ENCODE data around the gene CSMD2.
"Not testable (repeated sequence)": the region's sequence is repeated elsewhere in the genome, so short reads cannot be mapped to it uniquely, and the experiment has no call there.

The CSMD2 gene

DNA sequence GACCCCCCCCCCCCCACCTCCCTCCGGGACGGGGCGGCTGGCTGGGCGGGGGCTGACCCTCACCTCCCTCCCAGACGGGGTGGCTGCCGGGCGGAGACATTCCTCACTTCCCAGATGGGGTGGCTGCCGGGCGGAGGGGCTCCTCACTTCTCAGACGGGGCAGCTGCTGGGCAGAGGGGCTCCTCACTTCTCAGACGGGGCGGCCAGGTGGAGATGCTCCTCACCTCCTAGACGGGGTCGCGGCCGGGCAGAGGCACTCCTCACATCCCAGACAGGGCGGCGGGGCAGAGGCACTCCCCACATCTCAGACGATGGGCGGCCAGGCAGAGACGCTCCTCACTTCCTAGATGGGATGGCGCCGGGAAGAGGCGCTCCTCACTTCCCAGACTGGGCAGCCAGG is 655.8 kb downstream of the CSMD2 start:
- not testable (repeated sequence) for DNase-seq

DNA sequence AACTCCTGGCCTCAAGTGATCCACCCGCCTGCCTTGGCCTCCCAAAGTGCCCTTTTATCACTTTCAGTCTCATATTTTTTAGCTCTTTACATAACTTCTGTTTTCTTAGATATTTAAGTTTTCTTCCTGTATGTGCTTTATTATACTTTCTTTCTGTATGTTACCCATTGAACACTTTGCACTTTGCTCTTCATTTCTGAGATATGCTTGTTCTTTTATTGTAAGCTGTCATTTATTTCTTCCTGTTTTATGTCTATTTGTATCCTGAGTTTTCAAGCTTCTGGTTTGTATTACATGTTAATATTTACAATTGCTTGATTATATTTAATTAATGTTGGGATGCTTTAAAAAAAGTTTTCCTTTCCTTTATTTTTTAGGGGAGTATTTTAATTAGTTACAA is 656.9 kb downstream of the CSMD2 start:
- no peak for DNase-seq

DNA sequence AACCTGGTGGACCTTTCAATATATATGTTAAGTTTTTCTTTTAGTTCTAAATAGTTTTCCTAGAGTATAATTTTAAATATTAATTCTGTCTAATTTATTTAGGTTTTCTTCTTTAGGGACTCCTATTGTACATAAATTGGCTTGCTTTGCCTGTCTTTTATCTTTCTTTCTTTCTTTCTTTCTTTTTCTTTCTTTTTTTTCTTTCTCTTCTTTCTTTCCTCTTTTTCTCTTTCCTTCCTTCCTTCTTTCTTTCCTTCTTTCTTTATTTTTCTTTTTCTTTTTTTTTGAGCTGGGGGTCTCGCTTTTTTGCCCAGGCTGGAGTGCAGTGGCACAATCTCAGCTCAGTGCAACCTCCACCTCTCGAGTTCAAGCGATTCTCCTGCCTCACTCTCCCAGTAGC is 657.4 kb downstream of the CSMD2 start:
- DNase-seq: no peak

DNA sequence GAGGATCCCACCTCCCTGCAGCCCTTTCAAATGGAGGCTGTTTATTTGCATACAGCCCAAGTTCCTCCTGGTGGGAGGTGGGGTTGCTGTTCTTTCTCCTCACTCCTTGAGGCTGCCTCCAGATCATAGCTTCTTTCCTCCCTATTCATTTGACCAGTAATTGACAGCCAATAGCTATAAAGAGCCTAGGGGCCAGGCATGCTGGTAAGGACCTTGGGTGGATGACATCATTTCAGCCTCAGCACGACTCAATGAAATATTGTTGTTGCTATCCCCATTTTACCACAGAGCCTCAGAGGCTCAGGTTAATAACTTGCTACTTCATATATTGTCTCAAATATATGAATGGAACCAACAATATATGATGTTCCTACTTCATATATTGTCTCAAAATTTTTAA is 661.5 kb downstream of the CSMD2 start:
- DNase-seq: no peak

DNA sequence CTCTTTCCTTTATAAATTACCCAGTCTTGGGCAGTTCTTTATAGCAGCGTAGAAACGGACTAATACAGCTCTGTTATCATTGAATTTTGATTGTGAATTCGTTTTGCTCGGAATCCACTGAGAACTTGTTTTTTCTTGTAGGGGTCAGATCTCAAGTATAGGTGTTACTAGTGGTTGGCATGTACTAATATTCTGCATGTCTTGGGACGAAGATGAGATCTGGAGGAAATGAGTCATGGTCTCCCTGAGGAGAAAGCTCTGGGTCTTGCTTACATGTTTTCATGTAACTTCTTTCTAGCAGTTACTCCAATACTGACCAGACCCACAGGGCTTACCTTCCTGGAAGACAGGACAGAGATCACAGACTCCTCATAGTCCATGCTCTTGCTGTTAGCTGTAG is 662.3 kb downstream of the CSMD2 start:
- no peak for DNase-seq

DNA sequence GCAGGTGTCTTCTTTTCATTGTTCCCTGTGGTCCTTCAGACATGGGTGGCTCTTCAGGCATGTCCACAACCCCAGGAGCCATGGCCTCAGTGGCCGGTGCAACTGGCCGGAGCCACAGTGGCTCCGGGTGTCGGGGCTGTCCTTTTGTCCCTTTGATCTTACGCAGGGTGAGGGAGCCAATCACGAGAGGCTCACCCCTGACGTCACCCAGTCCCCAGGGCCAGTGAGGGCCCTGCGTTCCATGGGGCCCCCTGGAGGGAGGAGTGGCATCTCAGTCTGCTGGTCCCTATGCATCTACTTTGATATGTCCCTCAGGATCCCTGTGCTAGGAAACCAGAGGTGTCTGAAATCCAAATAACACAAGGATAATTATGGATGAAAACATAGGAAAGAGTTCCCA is 663.3 kb downstream of the CSMD2 start:
- DNase-seq: no peak

DNA sequence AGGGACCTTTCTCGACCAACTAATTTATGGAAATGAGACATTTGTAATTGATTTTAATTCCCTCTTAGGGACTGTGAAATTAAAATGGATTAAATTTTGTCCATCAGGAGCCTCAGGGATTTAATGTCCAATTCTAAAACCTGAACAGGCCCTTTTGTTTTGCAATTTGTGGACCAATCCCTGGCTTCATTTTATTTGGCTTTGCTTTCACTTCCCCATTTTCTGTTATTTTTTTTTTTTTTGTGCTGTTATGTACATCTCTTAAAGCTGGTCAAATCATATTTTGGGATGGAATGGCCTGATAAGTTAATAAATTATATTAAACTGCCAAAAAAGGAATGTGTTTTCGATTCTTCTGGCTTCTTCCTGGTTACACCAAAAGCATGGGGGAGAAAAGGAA is 663.7 kb downstream of the CSMD2 start:
- DNase-seq: no peak

DNA sequence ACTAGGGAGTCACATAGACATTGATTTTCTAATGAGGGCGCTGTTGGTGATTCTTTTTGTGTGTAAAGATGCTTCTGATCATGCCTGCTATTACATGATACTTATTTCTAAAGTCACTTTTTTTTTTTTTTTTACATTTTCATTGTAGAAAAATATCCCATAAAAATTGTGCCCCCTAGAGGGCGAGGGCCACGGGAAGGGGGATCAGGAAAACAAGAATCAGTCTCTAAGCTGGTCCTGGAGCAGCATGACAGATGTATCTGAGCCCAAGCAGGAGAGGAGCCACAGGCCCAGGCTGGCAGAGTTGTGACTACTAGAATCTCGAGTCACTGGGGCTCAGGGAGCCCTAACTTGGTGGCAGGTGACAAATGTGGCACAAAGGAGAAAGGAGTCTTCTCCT is 664.5 kb downstream of the CSMD2 start:
- no peak for DNase-seq

DNA sequence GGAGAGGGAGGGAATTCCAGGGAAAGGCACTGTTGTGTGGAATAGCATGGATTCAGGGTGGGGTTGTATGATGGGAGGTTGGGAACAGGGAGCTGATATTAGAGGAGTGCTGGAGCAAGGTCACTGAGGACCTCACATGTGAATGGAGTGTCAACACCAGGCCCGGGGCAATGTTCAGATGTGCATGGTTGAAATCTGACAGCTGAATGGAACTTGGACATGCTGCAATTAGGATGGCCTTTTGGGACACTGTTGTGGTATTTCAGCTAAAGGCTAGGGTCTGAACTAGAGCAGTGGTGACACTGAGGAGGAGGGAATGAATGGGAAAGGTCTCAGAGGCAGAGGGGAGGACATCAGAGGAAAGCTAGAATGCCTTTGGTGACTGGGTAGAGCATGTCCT is 667.6 kb downstream of the CSMD2 start:
- DNase-seq: no peak

DNA sequence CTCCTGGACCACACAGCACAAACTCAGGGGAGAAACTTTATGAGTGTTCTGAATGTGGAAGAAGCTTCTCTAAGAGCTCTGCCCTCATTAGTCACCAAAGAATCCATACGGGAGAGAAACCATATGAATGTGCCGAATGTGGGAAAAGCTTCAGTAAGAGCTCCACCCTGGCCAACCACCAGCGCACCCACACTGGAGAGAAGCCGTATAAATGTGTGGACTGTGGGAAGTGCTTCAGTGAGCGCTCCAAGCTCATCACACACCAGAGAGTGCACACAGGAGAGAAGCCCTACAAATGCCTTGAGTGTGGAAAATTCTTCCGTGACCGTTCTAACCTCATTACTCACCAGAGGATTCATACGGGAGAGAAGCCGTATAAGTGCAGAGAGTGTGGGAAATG is 670.1 kb downstream of the CSMD2 start:
- DNase-seq: no peak

DNA sequence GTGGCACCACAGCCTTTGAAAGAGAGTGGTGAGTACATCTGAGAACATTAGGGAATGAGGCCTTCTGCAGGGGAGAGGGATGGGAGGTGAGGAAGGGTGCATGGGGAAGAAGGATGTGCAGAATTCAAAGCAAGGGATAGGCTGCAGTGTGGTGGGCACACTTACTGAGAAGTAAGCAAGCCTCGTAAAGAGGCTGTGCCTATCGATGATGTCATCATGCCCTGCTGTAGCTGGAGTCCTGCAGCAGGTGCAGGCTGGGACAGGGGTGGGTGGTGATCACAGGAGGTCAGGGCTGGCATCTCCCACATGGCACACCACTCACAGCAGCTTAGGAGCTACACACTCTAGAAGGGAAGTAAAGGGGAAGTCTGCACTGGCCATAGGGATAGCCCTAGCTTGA is 676.4 kb downstream of the CSMD2 start:
- DNase-seq: no peak

DNA sequence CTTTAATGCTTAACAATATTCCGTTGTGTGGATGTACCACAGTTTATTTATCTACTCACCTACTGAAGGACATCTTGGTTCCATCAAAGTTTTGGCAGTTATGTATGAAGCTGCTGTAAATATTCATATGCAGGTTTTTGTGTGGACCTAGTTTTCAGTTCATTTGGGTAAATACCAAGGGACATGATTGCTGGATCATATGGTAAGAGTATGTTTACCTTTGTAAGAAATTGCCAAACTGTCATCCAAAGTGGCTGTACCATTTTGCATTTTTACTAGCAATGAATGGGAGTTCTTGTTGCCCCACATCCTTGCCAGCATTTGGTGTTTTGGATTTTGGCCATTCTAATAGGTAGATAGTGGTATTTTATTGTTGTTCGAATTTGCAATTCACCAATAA is 682.6 kb downstream of the CSMD2 start:
- DNase-seq: no peak

DNA sequence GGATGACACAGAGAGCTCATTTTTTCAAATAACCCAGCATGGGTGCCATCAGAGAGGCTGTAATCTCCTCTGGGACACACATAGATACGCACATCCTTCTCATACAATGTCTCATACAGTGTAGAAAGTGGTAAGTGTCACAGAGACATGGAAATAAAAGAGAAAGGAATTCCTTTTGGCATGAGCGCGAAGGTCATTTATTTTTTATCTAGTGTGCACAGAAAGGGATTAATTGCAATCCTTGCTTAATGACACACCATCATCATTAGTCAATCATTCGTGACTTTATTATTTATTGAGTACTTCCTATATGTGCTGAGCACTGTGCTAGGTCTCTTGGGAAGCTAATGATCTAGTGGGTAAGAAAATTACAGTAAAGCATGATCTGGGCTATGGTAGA is 687.6 kb downstream of the CSMD2 start:
- DNase-seq: no peak

DNA sequence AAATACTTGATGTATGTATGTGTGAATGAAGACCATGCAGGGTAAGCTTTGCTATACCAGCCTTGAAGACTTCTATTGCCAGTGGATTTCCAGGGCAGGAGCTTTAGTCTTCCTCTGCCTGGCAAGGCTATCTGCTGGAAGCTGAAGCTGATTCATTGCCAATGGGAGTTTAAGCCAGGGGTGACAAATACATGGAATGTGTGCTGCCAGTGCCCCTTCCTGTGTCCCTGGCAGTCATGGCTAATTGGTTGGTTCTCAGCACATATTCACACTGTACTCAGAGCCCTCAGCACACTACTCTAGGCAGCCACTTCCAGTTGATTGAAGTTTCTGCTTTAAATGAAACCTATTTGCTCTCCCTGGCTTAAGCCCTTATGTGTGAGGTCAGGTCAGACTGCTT is 691.1 kb downstream of the CSMD2 start:
- no peak for DNase-seq

DNA sequence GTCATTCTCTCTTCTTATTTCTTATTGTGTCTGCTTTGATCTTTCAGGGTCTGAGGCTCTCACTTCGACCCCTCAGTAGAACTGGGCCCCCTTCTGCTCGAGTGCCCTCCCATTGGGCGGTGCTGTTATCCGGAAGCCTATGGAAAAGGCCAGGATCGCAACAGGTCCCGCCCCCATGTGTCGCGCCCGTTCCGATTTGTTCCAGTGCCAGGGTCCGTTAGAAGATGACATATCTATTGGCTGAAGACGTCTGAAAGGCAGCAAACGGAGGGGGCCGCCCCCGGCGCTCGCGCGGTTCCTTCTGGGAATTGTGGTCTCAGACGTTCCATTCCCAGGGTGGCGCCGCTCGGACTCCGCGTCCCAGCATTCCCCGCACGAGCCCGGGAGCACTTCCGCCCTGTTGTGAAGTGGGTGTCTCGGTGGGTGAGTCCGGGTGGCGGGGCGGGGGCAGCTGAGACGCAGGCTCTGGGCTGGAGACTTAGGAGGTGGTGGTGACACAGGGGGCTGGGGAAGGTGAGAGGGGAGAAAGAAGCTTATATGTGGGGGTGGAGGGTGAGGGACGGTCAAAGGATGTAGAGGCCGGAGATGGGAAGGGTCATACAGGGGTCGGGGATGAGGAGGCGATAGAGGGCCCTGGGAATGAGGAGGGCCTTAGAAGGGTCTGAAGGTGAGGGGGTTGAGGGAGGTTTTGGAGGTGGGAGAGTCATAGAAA is 692.6 kb downstream of the CSMD2 start, which contains the start of gene ZSCAN20:
TSS of gene ZSCAN20 (plus strand) at position 377 of the 712 bp plus-strand sequence. CDS start 6,644 bp downstream, outside the sequence.
- DNase-seq: peak; percentile 82 to 87

DNA sequence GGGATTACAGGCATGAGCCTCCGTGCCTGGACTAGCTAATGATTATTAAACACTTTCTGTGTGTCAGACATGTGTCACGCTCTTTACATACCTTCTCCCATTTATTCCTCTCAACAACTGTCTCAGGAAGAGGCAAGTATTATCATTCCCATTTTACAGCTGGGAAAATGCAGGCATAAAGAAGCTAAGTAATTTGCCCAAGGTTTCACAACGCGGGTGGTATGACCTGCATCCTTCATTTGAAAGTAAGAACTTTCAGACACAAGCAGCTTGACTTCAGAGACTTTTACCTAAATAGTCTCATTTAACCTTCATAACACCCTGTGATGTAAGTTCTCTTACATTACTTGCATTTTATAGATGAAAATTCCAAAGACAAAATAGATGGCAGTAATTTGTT is 693.6 kb downstream of the CSMD2 start:
- DNase-seq: no peak

DNA sequence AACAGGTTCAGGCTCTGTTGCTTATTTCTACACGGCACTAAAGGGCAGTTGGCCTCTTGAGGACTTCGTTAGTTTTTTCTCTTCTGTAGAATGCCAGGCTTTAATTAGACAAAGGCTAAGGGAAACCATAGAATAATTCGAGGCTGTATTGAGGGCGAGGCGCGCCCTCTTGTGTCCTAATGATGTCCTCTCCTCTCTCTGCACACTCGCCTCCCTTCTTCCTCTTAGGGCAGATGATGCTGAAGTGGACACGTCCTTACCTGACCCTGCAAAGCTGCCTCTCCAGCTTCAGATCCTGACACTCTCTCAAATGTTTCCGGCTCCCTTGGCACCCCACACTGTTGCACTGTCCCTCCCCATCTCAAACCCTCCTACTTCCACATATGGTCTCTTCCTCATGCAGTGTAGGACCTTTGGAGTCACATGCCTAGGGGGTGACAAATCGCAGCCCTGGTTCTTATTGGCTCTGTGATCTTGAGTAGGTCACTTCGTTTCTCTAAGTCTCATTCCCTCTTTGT is 694.5 kb downstream of the CSMD2 start:
- DNase-seq: peak; percentile 41 to 43

DNA sequence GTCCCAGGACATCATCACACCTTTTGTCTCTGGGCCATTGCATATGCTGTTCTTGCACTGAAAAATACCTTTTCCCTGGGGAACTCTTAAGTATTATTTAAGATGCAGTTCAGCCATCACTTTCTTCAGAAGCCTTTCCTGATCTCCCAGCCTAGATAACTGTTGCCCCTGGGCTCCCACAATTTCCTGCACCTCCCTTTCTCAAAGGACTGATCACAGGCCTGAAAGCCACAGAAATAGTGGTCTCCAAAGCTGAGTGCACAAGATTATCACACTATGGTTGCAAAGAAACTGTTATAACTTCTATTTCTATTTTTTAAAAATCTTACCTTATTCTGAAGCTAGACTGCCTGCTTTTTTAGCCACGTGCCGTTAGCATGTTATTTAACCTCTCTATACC is 695.3 kb downstream of the CSMD2 start:
- no peak for DNase-seq

DNA sequence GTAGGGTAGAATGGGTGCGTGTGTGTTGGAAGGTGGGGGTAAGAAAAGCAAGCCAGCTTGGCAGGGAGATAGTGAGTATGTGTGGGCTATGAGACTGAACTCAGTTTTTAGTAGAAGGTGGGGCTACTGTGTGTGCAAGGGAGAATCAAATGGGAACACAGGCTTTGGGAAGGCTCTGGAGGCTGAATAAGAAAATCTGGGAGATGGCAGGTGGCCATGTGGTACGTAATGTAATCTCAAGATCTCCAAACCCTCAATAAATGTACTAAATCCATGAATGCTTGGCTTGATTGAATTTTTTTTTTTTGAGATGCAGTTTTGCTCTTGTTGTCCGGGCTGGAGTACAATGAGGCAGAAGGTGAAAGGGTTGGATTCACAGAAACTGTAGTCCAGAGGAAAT is 696.1 kb downstream of the CSMD2 start:
- DNase-seq: no peak

DNA sequence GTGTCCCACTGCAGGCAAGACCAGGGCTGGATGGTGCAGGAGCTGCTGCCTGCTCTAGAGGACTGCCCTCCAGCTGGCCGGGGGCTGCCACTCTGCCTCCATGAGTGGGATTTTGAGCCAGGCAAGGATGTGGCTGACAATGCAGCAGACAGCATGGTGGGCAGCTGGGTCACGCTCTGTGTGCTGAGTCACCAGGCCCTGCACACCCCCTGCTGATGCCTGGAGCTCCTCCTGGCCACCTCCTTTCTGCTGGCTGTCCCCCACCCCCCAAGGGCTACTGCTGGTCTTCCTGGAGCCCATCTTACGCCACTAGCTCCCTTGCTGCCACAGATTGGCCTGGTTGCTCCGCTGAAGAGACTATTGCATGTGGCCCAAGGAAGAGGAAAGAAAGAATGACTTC is 696.5 kb downstream of the CSMD2 start:
- DNase-seq: no peak

DNA sequence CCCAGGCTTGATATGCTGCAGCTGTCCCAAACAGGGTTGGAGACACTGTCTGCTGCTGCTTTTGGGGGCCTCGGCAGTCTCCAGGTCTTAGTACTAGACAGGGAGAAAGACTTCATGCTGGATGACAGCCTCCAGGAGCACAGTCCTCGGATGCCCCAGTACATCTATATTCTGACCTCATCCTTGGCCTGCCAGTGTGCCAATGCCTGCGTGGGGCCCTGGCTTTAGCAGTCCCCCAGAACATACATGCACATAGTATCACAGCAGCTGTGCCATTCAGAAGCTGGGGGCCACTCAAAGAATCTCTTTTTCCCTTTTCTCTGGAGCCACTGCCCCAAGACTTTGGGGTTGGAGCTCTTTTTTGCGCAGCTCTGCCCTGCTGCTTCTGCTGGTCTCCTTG is 697.0 kb downstream of the CSMD2 start:
- no peak for DNase-seq

DNA sequence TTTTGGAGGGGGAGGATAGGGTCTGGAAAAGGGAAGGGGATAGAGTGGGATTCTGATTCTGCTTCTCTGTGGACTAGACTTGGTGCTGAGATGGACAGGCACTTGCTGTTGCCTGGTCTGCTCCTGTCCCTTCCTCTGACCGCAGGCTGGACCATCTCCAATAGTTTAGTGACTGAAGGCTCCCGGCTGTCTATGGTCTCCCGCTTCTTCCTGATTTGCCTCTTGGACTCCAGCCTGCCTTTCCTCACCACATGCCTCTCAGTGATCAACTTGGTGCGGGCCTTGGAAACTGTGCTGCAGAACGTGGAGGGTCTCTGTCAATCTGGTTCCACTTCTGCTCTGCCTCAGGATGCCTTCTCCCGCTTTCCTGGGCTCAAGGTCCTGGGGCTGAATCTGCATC is 698.9 kb downstream of the CSMD2 start:
- no peak for DNase-seq

DNA sequence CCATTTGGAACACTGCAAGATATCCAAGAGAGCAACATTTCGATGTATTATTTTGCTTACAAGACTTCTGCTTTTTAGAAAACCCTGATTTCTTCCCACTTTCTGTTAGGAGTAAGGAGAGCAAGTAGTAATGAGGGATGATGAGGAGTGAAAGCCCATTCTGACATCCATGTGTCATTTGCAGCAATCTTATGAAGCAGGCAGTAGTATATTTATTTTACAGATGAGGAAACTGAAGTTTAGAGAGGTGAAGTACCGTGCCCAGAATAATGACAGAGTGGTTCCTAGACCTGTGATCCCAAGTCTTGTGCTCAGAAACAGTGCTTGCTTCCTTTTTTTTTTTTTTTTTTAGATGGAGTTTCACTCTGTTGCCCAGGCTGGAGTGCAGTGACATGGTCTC is 699.7 kb downstream of the CSMD2 start:
- no peak for DNase-seq

DNA sequence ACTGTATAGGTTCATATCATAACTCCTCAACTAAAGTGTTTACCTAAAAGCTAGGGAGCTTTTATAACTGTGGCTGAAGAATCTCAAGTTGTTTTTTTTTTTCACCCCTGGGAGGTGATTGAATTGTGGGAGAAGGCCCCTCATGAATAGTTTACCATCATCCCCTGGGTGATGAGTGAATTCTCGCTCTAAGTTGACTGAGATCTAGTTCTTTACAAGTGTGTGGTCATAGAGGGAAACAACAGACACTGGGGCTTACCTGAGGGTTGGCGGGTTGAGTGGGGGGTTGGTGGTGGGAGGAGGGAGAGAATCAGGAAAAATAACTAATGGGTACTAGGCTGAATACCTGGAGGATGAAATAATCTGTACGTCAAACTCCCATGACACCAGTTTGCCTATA is 700.5 kb downstream of the CSMD2 start:
- DNase-seq: no peak

Data from stimulated activated CD4-positive, alpha-beta T cell treated with anti-CD3 and anti-CD28 coated beads, Interleukin-4, amount 100 ng/mL, for 4 hours (primary cell).